Umbilical cord (tissue), 2 donors: Measurements from ENCODE around the gene GULP1. TPM values are rescaled to one million over a fixed set of nuclear protein-coding genes. Genes with fewer than 3 reads are reported as not detected.
A peak's percentile ranks its signal among the peaks of the same experiment; 100 is the strongest.

Experiments
- DNase-seq: peaks from one replicate; pipeline ENCODE4 v3.0.0-alpha.2; 2015; ENCODE audit warnings: low spot score
- total RNA-seq: library from RNA; depleted of rRNA; stranded (reverse); fragments of >200 nt; gene quantifications from one replicate; pipeline ENCODE4 v1.2.3, GENCODE V29; 2014; ENCODE audit warnings: low replicate concordance; ENCODE audit not compliant: insufficient read depth

The GULP1 gene
- total RNA-seq, 1 donor from 2014 or later, result 64.3 TPM

GRCh38 chr2:188367164-188367563, 75.5 kb downstream of the GULP1 start:
- DNase-seq, result no peak

- DNase-seq, result peak; percentile 14
These were observed 77.7 kb downstream of the GULP1 start for GRCh38 chr2:188369365-188369764.

GRCh38 chr2:188378371-188378950, 86.8 kb downstream of the GULP1 start:
- no peak for DNase-seq

- no peak for DNase-seq
These were observed 88.1 kb downstream of the GULP1 start for GRCh38 chr2:188379748-188380147.

GRCh38 chr2:188380280-188380679, 88.6 kb downstream of the GULP1 start:
- no peak for DNase-seq

- no peak for DNase-seq
These were observed 89.9 kb downstream of the GULP1 start for GRCh38 chr2:188381614-188382013.

- no peak for DNase-seq
These were observed 90.4 kb downstream of the GULP1 start for GRCh38 chr2:188382107-188382506.

GRCh38 chr2:188383158-188383557, 91.5 kb downstream of the GULP1 start:
- no peak for DNase-seq

GRCh38 chr2:188385857-188386256, 94.2 kb downstream of the GULP1 start:
- DNase-seq, result no peak

GRCh38 chr2:188388831-188389230, 97.2 kb downstream of the GULP1 start:
- no peak for DNase-seq

GRCh38 chr2:188391354-188391753, 99.7 kb downstream of the GULP1 start:
- no peak for DNase-seq

- DNase-seq, result no peak
These were observed 103.3 kb downstream of the GULP1 start for GRCh38 chr2:188394931-188395472.

- no peak for DNase-seq
These were observed 104.4 kb downstream of the GULP1 start for GRCh38 chr2:188395903-188396689.

- no peak for DNase-seq
These were observed 107.5 kb downstream of the GULP1 start for GRCh38 chr2:188399159-188399558.

- DNase-seq, result no peak
These were observed 112.0 kb downstream of the GULP1 start for GRCh38 chr2:188403676-188404075.

GRCh38 chr2:188404341-188405004, 112.8 kb downstream of the GULP1 start:
- no peak for DNase-seq

GRCh38 chr2:188406414-188406813, 114.7 kb downstream of the GULP1 start:
- DNase-seq, result no peak

GRCh38 chr2:188410504-188411235, 119.0 kb downstream of the GULP1 start:
- no peak for DNase-seq

- DNase-seq, result no peak
These were observed 120.5 kb downstream of the GULP1 start for GRCh38 chr2:188412190-188412589.

GRCh38 chr2:188414411-188414810, 122.7 kb downstream of the GULP1 start:
- DNase-seq, result peak; percentile 40

GRCh38 chr2:188414869-188415753, 123.4 kb downstream of the GULP1 start:
- DNase-seq, result peak; percentile 37
